HG03135 (cell line): ENCODE data around the gene HS3ST3A1.

Experiments used
- ATAC-seq: cut with Tn5 transposase; IDR thresholded peaks from one replicate; pipeline ENCODE4 v1.9.1; 2021; ENCODE audit warnings: mild to moderate bottlenecking, moderate library complexity; ENCODE audit not compliant: unreplicated experiment

Gene HS3ST3A1

DNA sequence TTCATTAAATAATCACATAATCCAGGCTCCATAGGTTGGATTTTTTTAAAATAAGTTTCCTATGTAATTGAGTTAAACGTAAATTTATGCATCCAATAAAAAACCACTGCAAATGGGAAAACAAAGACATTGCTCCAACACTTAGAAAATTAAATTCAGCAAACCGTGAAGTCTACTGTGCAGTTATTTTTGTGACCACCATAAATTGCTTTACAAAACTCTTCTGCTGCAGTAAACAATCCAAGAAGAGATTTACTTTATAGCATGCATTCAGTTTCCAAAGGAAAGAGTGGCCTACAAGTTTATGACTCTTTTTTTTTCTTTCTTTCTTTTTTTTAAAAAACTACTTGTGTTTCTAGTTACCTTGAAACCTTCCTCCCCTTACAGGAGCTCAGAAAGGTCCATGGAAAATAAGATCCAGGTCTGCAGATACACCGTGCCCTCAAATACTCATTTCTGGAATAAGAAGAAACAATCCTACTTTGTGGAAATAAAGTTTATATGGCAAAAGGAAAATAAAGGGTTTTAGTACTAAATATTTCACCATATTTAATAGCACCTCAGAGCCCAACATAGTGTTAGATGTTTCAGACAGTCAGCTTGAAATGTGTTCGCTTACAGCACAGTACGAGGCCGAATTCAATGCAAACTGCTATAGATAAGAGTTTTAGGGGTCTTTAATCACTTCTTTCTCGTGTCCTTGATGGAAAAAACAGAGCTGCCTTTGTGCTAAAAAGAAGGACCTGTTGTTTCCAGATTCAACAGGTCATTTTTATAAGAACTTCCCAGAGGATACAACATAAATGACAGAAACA, 3.2 kb downstream of the HS3ST3A1 start:
- ATAC-seq: no peak

- ATAC-seq: no peak
Measured at GRCh38 chr17:13597723-13598347, 3.9 kb downstream of the HS3ST3A1 start.

DNA sequence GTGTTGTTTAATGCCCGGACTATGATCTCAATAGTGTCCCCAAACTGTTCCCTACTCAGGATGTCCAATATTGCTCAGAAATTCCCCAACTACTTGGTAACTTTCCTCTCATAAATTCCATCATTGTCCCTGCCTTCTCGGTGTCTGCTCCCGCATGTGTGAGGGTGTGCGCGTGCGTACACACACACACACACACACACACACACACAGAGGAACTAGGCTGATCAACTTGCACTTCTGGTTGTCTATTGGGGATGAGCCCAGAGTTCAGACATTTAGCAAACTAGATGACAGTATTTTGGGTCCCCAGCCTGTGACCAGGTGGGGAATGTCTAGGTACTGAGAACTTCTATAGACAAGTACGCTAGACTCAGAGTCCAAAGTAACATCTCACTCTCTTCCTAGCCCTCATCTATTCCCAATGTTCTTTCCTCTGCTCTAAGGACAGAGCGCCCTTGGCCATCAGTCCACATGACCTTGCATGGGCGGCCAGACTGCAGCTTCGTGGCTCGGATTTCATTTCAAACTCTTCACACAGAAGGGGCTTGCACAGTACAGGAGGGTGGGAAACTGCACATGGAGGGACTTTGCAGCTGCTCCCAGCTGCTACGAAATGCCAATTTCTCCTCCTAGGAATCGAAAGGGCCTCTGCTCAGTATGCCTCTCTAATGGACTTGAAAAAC, 5.3 kb downstream of the HS3ST3A1 start:
- no peak for ATAC-seq

DNA sequence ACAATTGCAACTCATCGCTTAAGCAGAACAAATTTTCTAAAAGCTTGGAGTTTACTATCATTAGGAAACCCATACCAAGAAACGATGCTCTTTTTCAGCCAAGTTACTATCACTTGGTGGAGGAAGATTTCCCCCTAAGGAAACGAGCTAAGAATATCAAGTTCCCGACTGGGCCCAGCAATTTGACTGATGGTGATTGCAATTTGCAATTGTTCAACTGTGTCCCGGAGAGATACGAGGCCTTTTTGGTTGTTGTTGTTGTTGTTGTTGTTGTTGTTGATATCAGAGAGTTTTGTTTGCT, 6.2 kb downstream of the HS3ST3A1 start:
- no peak for ATAC-seq

GRCh38 chr17:13594762-13595598, 6.7 kb downstream of the HS3ST3A1 start:
- ATAC-seq: no peak

DNA sequence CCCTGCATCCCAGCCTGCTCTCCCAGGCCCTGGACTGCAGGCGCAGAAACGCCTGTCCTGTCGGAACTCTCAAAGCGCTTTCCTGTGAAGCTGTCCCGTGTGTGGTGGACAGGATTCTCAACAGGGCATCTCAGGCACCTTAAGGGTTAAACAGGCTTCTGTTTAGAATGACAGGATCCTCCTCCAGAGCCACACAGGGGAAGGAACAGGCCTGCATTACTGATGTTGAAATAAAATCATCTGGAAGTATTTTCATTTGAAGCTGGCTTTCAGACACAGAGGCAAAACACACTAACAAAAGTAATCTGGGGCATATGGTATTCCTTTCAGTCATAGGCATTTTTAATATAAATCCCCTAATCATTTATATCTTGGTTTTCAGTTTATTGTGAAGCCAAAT, 7.4 kb downstream of the HS3ST3A1 start:
- no peak for ATAC-seq

GRCh38 chr17:13593757-13594156, 8.0 kb downstream of the HS3ST3A1 start:
- no peak for ATAC-seq

- no peak for ATAC-seq
Measured at GRCh38 chr17:13593021-13593751, 8.5 kb downstream of the HS3ST3A1 start.

DNA sequence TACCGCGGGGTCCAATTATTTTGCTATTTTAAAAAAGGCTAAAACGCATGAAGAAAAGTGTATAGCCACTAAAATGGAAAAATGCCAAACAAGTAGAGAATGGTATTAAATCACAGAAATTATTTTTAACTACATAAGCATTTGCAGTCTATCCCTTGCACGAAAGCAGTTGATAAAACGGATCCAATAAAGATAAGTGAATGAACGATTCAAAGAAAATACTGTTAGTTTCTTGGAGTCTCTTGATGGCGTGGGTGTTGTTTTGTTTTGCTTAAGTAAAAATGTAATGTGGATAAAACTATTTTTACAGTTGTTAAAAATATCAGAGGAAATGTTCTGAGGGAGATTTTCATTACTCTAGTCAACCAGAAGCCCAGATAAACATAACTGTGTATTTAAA, 9.3 kb downstream of the HS3ST3A1 start:
- ATAC-seq: no peak

GRCh38 chr17:13590441-13590840, 11.3 kb downstream of the HS3ST3A1 start:
- ATAC-seq: no peak

DNA sequence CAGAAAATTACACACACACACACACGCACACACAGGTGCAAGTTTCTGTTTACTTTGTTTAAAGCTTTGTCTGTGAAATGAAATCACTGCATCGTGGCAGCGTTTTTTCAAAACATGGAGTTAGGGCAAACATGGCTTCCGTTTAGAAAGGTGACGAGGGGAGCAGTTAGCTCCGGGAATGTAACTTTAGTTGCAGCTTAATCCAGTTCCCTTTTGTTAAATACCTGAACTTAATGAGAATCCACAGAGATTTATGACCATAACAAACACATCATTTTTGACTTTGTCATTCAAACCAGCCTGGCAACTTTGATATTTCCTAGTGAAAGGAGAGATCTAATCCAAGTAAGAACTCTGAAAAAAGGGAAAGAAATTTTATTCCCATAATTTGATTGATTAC, 12.1 kb downstream of the HS3ST3A1 start:
- no peak for ATAC-seq

DNA sequence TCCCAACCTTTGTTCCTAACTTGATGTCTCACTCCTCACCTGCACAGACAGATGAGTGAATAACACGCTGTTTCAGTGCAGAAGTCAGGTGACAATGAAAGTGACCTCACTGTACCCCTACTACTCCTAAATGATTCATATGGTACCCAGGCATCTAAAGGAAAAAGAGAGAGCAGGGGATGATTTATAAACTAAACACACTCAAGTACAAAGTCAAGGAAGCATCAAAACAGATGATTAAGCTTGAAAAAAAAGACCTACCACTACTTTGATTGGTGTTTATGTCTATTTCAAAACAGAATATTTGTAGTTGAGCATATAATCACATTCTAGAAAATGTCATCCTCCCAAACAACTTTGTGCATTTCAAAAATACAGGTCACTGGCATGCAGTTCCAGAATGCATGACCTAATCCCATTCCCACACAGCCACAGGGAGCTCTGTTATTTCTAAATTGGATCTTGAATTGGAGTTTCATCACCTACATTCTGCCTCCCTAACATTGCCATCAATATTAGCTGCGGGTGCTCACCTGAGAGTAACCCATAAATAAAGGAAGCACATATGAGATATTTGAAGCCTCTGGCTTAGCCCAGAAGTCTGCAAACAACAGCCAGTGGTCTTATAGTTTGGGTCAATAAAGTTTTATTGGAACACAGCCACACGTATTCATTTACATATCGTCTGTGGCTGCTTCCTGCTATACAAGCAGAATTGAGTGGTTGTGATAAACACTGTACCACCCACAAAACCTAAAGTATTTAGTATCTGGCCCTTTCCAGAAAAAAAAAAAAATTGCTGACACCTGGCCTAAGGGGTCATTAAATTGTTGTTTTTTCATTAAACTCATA, 14.0 kb downstream of the HS3ST3A1 start:
- ATAC-seq: no peak

- ATAC-seq: no peak
Measured at GRCh38 chr17:13584701-13585080, 17.0 kb downstream of the HS3ST3A1 start.

DNA sequence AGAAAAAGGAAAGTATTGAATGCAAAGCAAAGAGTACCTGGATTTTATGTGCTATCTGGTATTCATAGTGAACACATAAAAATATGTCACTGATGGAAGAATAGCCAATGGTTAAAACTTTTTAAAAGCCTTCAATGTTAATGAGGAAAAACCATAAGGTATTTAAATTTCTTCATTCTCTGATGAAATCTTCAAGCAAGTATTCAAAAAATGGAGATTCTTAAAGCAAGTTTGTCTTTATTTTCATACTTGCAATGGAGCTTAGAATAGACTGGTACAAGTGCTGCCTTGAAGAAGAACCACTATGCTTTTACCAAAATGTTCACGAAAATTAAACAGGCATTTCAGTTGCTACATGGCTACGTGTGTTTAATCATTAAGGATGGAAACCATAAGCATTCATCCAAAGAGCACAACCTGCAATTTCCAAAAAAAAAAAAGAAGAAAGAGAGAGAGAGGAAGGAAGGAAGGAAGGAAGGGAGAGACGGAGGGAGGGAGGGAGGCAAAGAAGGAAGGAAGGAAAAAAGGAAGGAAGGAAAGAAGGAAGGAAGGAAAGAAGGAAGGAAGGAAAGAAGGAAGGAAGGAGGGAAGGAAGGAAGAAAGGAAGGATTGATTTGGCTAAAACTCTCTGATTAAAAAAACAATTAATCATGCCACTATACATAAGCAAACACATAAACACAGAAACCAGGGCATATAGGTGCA, 17.6 kb downstream of the HS3ST3A1 start:
- ATAC-seq: no peak

DNA sequence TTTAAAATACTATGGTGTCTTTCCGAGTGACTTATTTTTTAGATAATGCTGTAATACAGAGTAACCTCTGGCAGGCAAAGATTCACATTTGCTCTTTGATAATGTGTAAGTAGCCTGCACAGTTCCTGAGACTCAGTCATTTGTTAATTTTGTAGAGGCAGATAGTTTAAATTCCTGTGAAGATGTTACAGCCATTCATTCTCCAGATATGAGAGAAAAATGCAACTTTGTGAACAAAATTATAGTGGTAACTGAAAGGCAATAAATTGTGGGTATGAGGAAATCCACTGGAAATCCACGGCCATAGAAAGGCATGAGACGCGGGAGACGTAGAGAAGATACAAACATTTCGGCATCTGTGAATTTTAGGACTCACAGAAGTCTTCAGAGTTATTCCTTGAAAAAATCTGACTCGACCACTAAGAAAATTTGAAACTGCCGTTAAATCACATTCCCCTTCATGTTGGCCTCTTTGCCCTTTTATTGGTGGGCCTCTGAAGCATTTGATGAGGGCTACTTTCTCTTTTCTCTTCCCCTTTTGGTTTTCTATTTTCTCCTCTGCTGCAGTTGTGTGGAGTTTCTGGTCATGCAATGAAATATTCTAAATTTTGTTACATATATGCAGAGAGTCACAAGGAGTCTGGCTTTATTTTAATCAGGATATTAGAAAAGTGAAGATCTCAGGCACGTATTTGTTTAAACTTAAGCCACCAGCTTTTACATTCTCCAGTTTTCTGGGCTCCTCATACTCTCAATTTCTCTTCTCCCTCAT, 18.8 kb downstream of the HS3ST3A1 start:
- no peak for ATAC-seq

DNA sequence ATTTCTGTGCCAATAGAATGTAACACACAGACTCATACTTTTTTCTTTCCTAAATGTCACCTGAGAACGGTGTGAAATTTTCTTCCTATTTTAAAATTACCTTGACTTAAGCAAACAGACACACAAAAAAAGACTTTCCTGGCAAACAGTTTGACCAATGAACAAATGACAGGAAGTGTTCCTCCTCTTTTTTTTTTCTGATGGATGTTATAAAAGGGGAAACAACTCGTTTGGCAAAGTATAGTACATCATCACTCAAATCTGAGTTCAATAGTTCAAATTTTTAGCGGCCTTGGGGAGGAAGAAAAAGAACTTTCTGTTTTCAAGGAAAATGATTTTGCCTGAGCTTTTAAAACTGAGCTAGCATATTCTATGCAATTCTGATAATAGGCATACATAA, 19.8 kb downstream of the HS3ST3A1 start:
- no peak for ATAC-seq

GRCh38 chr17:13580790-13581189, 20.9 kb downstream of the HS3ST3A1 start:
- ATAC-seq: no peak
